AG09319 (cell line): ENCODE measurements around the gene SUFU.

Experiments used
- DNase-seq: peaks from one replicate; pipeline ENCODE4 v3.0.0-alpha.2; 2010; ENCODE audit warnings: low read depth; ENCODE audit errors: extremely low read depth
- CTCF ChIP-seq: IDR thresholded peaks from 2 replicates; pipeline ENCODE4 v1.5.1; 2011; ENCODE audit warnings: low read depth, mild to moderate bottlenecking, inconsistent platforms, low read length, moderate library complexity

SUFU gene

GRCh38 chr10:102580230-102580629, 76.5 kb downstream of the SUFU start:
- TF ChIP-seq CTCF: no peak
- DNase-seq: no peak

- no peak for DNase-seq
- TF ChIP-seq CTCF: no peak
These were observed 77.6 kb downstream of the SUFU start for GRCh38 chr10:102581401-102581800.

- no peak for DNase-seq
- TF ChIP-seq CTCF: no peak
These were observed 78.3 kb downstream of the SUFU start for GRCh38 chr10:102581981-102582580.

GRCh38 chr10:102583435-102584417, 80.0 kb downstream of the SUFU start:
- peak; percentile 83 for DNase-seq
- peak; percentile 84 for TF ChIP-seq CTCF

- DNase-seq: no peak
- no peak for TF ChIP-seq CTCF
These were observed 81.3 kb downstream of the SUFU start for GRCh38 chr10:102585026-102585425.

GRCh38 chr10:102586858-102587257, 83.1 kb downstream of the SUFU start:
- no peak for TF ChIP-seq CTCF
- DNase-seq: no peak

DNA sequence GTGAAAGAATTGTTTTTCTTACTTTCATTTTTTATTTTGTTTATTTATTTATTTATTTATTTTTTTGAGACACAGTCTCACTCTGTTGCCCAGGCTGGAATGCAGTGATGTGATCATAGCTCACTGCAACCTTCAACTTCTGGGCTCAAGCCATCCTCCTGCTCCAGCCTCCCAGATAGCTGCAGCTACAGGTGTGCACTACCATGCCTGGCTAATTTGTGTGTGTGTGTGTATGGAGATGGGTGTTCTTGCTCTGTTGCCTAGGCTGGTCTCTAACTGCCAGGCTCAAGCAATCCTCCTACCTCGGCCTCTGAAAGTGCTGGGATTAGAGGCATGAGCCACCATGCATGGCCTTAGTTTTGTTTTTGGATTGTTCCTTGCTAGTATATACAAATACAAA, 85.1 kb downstream of the SUFU start:
- TF ChIP-seq CTCF: no peak

More for the DNA sequence above, 85.1 kb downstream of the SUFU start:
- DNase-seq: no peak
